ENCODE results near the gene HAUS3. TPM values are rescaled to one million over a fixed set of nuclear protein-coding genes. Genes with fewer than 3 reads are reported as not detected.

HAUS3 gene
- total RNA-seq, 2 experiments from 2014 or later, result 15.9 to 22.2 TPM

GRCh38 chr4:2281575-2282343, 39.8 kb upstream of the HAUS3 start:
- Histone ChIP-seq H3K27ac (ENCODE audit: low read depth, low read length, poor library complexity, severe bottlenecking) (peak overlapping the region; percentile 51), H3K79me2 (ENCODE audit: insufficient read depth, low read depth, low read length) (no peaks in the 10 kb centered on the region), H3K9me2 (ENCODE audit: insufficient read depth, low read length) (no peaks in the 10 kb centered on the region), H3K4me2 (ENCODE audit: low read length) (peak overlapping the region; percentile 37), H3K9me3 (ENCODE audit: low read length) (no peaks in the 10 kb centered on the region), H3K36me3 (ENCODE audit: insufficient read depth, low read length) (no peaks in the 10 kb centered on the region), H3K4me1 (ENCODE audit: insufficient read depth, low read length, poor library complexity, severe bottlenecking) (peaks cover 16% of the 10 kb centered on the region), H2AFZ (ENCODE audit: low read length) (peak overlapping the region; percentile 83; the same call in 1 of the 2 replicates), H4K20me1 (ENCODE audit: insufficient read depth, low read length) (no peaks in the 10 kb centered on the region), H3K4me3 (ENCODE audit: low read depth, low read length, poor library complexity, severe bottlenecking) (peak overlapping the region; percentile 9)
- DNase-seq (ENCODE audit: low spot score), result peak; percentile 81
- ChIA-PET CTCF (ENCODE audit: unreplicated experiment) (no interaction called here), POLR2A (interaction anchor here (0.5 to 1.5 kb wide), 6 partner anchors 9 to 504 kb away, joined by 3 to 4 read pairs (median 3); no protein-coding TSS in a partner anchor)
- no TSS peak for BruUV-seq (replicated peaks)
- TF ChIP-seq EZH2phosphoT487 (IDR thresholded peaks at IDR 0.05; ENCODE audit: borderline replicate concordance, low read depth, low read length), result no peak
- peak; percentile 62 for TF ChIP-seq CTCF (conservative IDR thresholded peaks at IDR 0.05; ENCODE audit: low read length)
- intact Hi-C loops (cut with micrococcal nuclease; ENCODE audit: unreplicated experiment), result loop anchor here (1.0 kb wide), 1 partner anchor 73 kb away; no protein-coding TSS in a partner anchor

- ChIA-PET POLR2A (interaction anchor here (1.5 kb wide), 1 partner anchor 37 kb away, joined by 4 read pairs; no protein-coding TSS in a partner anchor), CTCF (ENCODE audit: unreplicated experiment) (no interaction called here)
- H3K79me2 ChIP-seq (ENCODE audit: insufficient read depth, low read depth, low read length), result no peaks in the 10 kb centered on the region
- H3K36me3 ChIP-seq (ENCODE audit: insufficient read depth, low read length), result no peaks in the 10 kb centered on the region
- DNase-seq (ENCODE audit: low spot score), result no peak
- H3K9me3 ChIP-seq (ENCODE audit: low read length), result no peaks in the 10 kb centered on the region
- intact Hi-C loops (cut with micrococcal nuclease; ENCODE audit: unreplicated experiment), result loop anchor here (1.0 kb wide), 1 partner anchor 74 kb away; no protein-coding TSS in a partner anchor
- no peak overlapping the region for H3K27ac ChIP-seq (ENCODE audit: low read depth, low read length, poor library complexity, severe bottlenecking)
- H3K9me2 ChIP-seq (ENCODE audit: insufficient read depth, low read length), result no peaks in the 10 kb centered on the region
- TF ChIP-seq EZH2phosphoT487 (IDR thresholded peaks at IDR 0.05; ENCODE audit: borderline replicate concordance, low read depth, low read length) (no peak), CTCF (conservative IDR thresholded peaks at IDR 0.05; ENCODE audit: low read length) (peak; percentile 32; the same call in 1 of the 2 replicates)
- no peaks in the 10 kb centered on the region for H4K20me1 ChIP-seq (ENCODE audit: insufficient read depth, low read length)
- H3K4me3 ChIP-seq (ENCODE audit: low read depth, low read length, poor library complexity, severe bottlenecking), result no peak overlapping the region
- BruUV-seq (replicated peaks), result no TSS peak
- no peak overlapping the region for H3K4me2 ChIP-seq (ENCODE audit: low read length)
- no peak overlapping the region; the same call in 1 of the 2 replicates for H2AFZ ChIP-seq (ENCODE audit: low read length)
- H3K4me1 ChIP-seq (ENCODE audit: insufficient read depth, low read length, poor library complexity, severe bottlenecking), result peaks cover 16% of the 10 kb centered on the region
These were observed 38.8 kb upstream of the HAUS3 start for GRCh38 chr4:2280531-2281300.

All from OCI-LY7 (cell line).